ENCODE results near the gene PARD3.

- TF ChIP-seq REST (IDR thresholded peaks at IDR 0.05; ENCODE audit: borderline replicate concordance) (no peak), POLR2AphosphoS5 (IDR thresholded peaks at IDR 0.05) (no peak), CTCF (IDR thresholded peaks at IDR 0.05; ENCODE audit: poor library complexity, severe bottlenecking) (no peak)
Observed at GRCh38 chr10:34781711-34782110, 33.4 kb downstream of the PARD3 start.
